IPS DF 6.9 (cell line): ENCODE measurements around the gene ATF3.

ENCODE experiments used
- DNase-seq: peaks from one replicate; pipeline ENCODE4 v3.0.0-alpha.2; 2013; ENCODE audit warnings: low read depth, low spot score
- H3K27ac ChIP-seq: one replicate; pipeline ENCODE4 v1.5.1; 2013; ENCODE audit warnings: low read length, control low read depth
- H3K27me3 ChIP-seq: 2 replicates; pipeline ENCODE4 v1.6.1; 2013; ENCODE audit warnings: mild to moderate bottlenecking, low read length; ENCODE audit not compliant: control insufficient read depth, insufficient read depth
- H3K36me3 ChIP-seq: 2 replicates; pipeline ENCODE4 v1.6.1; 2013; ENCODE audit warnings: low read length; ENCODE audit not compliant: control insufficient read depth, insufficient read depth
- H3K4me1 ChIP-seq: 2 replicates; pipeline ENCODE4 v1.6.1; 2013; ENCODE audit warnings: low read length; ENCODE audit not compliant: control insufficient read depth, insufficient read depth
- H3K4me3 ChIP-seq: 2 replicates; pipeline ENCODE4 v1.5.1; 2013; ENCODE audit warnings: mild to moderate bottlenecking, low read length
- H3K9me3 ChIP-seq: 2 replicates; pipeline ENCODE4 v1.6.1; 2013; ENCODE audit warnings: low read length, inconsistent platforms; ENCODE audit not compliant: control insufficient read depth, insufficient read depth
- WGBS: extraction: QIAGEN DNeasy Blood & Tissue Kit; methylation state at CpG from one replicate; pipeline ENCODE4 v1.1.7; 2013; ENCODE audit warnings: mixed read lengths, missing lambda C conversion rate; ENCODE audit not compliant: insufficient read length, insufficient coverage; 5-methylcytosine and 5-hydroxymethylcytosine counted together

The ATF3 gene

GRCh38 chr1:212609701-212610574 is 1.4 kb downstream of the ATF3 start:
- Histone ChIP-seq H3K4me1 (peaks cover 8% of the 10 kb centered on the region), H3K27ac (no peak overlapping the region), H3K9me3 (no peaks in the 10 kb centered on the region), H3K36me3 (peaks cover 1% of the 10 kb centered on the region; the same call in 1 of the 2 replicates), H3K27me3 (peaks cover 15% of the 10 kb centered on the region), H3K4me3 (peak overlapping the region; percentile 62)
- DNase-seq, result no peak
- 100% methylated on average over 1 of the region's 20 CpGs for WGBS

- DNase-seq, result no peak
- H3K27me3 ChIP-seq, result peaks cover 15% of the 10 kb centered on the region
- H3K4me1 ChIP-seq, result peaks cover 8% of the 10 kb centered on the region
- H3K36me3 ChIP-seq, result peaks cover 8% of the 10 kb centered on the region; the same call in 1 of the 2 replicates
- no CpG with 5 or more reads among the region's 5 CpGs for WGBS
- H3K9me3 ChIP-seq, result no peaks in the 10 kb centered on the region
- H3K4me3 ChIP-seq, result no peak overlapping the region; the same call in 1 of the 2 replicates
- H3K27ac ChIP-seq, result no peak overlapping the region
Measured at GRCh38 chr1:212610575-212610967, 2.0 kb downstream of the ATF3 start.

GRCh38 chr1:212611000-212611948 is 2.7 kb downstream of the ATF3 start:
- no peak overlapping the region for H3K27ac ChIP-seq
- WGBS, result no CpG with 5 or more reads among the region's 2 CpGs

GRCh38 chr1:212612041-212612961 is 3.7 kb downstream of the ATF3 start:
- Histone ChIP-seq H3K27me3 (peaks cover 6% of the 10 kb centered on the region), H3K36me3 (peaks cover 19% of the 10 kb centered on the region; the same call in 1 of the 2 replicates), H3K27ac (no peak overlapping the region), H3K9me3 (no peaks in the 10 kb centered on the region), H3K4me1 (peaks cover 7% of the 10 kb centered on the region; the same call in 1 of the 2 replicates), H3K4me3 (no peak overlapping the region)
- no peak for DNase-seq
- no CpG with 5 or more reads among the region's 8 CpGs for WGBS

More at GRCh38 chr1:212611000-212611948, 2.7 kb downstream of the ATF3 start:
- peaks cover 14% of the 10 kb centered on the region for H3K27me3 ChIP-seq
- no peaks in the 10 kb centered on the region for H3K9me3 ChIP-seq
- H3K4me1 ChIP-seq, result peaks cover 8% of the 10 kb centered on the region
- no peak for DNase-seq
- no peak overlapping the region for H3K4me3 ChIP-seq
- H3K36me3 ChIP-seq, result peaks cover 11% of the 10 kb centered on the region; the same call in 1 of the 2 replicates

- Histone ChIP-seq H3K9me3 (no peaks in the 10 kb centered on the region), H3K27me3 (peaks cover 2% of the 10 kb centered on the region; the same call in 1 of the 2 replicates), H3K36me3 (peaks cover 27% of the 10 kb centered on the region), H3K27ac (no peak overlapping the region), H3K4me1 (peaks cover 7% of the 10 kb centered on the region; the same call in 1 of the 2 replicates), H3K4me3 (no peak overlapping the region)
- no peak for DNase-seq
- no CpG with 5 or more reads among the region's 8 CpGs for WGBS
Measured at GRCh38 chr1:212613440-212614335, 5.1 kb downstream of the ATF3 start.

GRCh38 chr1:212614453-212615200 is 6.1 kb downstream of the ATF3 start:
- H3K27me3 ChIP-seq, result peaks cover 2% of the 10 kb centered on the region; the same call in 1 of the 2 replicates
- H3K4me1 ChIP-seq, result peaks cover 7% of the 10 kb centered on the region; the same call in 1 of the 2 replicates
- H3K36me3 ChIP-seq, result peaks cover 33% of the 10 kb centered on the region
- no peak overlapping the region for H3K4me3 ChIP-seq
- no peaks in the 10 kb centered on the region for H3K9me3 ChIP-seq
- DNase-seq, result no peak
- H3K27ac ChIP-seq, result no peak overlapping the region
- no CpG with 5 or more reads among the region's 5 CpGs for WGBS

- Histone ChIP-seq H3K9me3 (no peaks in the 10 kb centered on the region), H3K27me3 (no peaks in the 10 kb centered on the region), H3K27ac (no peak overlapping the region), H3K4me1 (peaks cover 7% of the 10 kb centered on the region; the same call in 1 of the 2 replicates), H3K36me3 (peaks cover 38% of the 10 kb centered on the region), H3K4me3 (no peak overlapping the region)
- WGBS, result no CpG with 5 or more reads among the region's 9 CpGs
- no peak for DNase-seq
Measured at GRCh38 chr1:212615201-212615470, 6.6 kb downstream of the ATF3 start.

GRCh38 chr1:212618466-212619210 is 10.1 kb downstream of the ATF3 start:
- Histone ChIP-seq H3K4me1 (peaks cover 4% of the 10 kb centered on the region; the same call in 1 of the 2 replicates), H3K36me3 (peaks cover 38% of the 10 kb centered on the region), H3K4me3 (no peak overlapping the region), H3K27me3 (no peaks in the 10 kb centered on the region), H3K9me3 (no peaks in the 10 kb centered on the region), H3K27ac (no peak overlapping the region)
- WGBS, result no CpG with 5 or more reads among the region's 8 CpGs
- DNase-seq, result no peak
